Keratinocyte (primary cell): Measurements from ENCODE around the gene CBX2. TPM values are rescaled to one million over a fixed set of nuclear protein-coding genes. Genes with fewer than 3 reads are reported as not detected.
A peak's percentile ranks its signal among the peaks of the same experiment; 100 is the strongest.

Source experiments
- DNase-seq: peaks from one replicate; pipeline ENCODE4 v3.0.0-alpha.2; 2011; ENCODE audit warnings: low read depth, missing footprints, low spot score
- FAIRE-seq: peaks from 2 replicates; lab custom pipeline; 2011; peaks lifted over from hg19 to GRCh38; lab: Jason Lieb, UNC
- H2AFZ ChIP-seq: 2 replicates; pipeline ENCODE4 v1.6.0; 2012; ENCODE audit warnings: low read length, control low read depth, inconsistent platforms; ENCODE audit not compliant: control insufficient read depth
- H3K27ac ChIP-seq: 2 replicates; pipeline ENCODE4 v1.5.1; 2011; ENCODE audit warnings: low read length; ENCODE audit not compliant: control insufficient read depth, insufficient read depth
- H3K27me3 ChIP-seq: 3 replicates; pipeline ENCODE4 v1.6.0; 2011; ENCODE audit warnings: low read length; ENCODE audit not compliant: control insufficient read depth, insufficient read depth; ENCODE audit errors: extremely low read depth
- H3K36me3 ChIP-seq, 2 experiments: 2 replicates in 1 of 2; 3 replicates in 1 of 2; pipeline ENCODE4 v1.5.1; 2011; ENCODE audit warnings: low read length in 2 of 2, mild to moderate bottlenecking in 1 of 2; ENCODE audit not compliant: control insufficient read depth in 2 of 2, insufficient read depth in 2 of 2; ENCODE audit errors: extremely low read depth in 1 of 2
- H3K4me1 ChIP-seq: 3 replicates; pipeline ENCODE4 v1.5.1; 2011; ENCODE audit warnings: low read length; ENCODE audit not compliant: control insufficient read depth, insufficient read depth; ENCODE audit errors: extremely low read depth
- H3K4me2 ChIP-seq: 3 replicates; pipeline ENCODE4 v1.6.0; 2011; ENCODE audit warnings: low read depth, low read length; ENCODE audit not compliant: control insufficient read depth, insufficient read depth; ENCODE audit errors: extremely low read depth
- H3K4me3 ChIP-seq, 3 experiments: fragments of 200-600 bp in 1 of 3; sonication (generic) in 1 of 3; 2 replicates in 2 of 3; 3 replicates in 1 of 3; pipeline ENCODE4 v1.5.1; 2011 to 2016; ENCODE audit warnings: low read length in 3 of 3, mild to moderate bottlenecking in 3 of 3, control low read depth in 2 of 3, inconsistent platforms in 1 of 3, low read depth in 1 of 3, mixed read lengths in 1 of 3, mixed run types in 1 of 3, moderate library complexity in 1 of 3; ENCODE audit not compliant: control insufficient read depth in 2 of 3, insufficient read depth in 2 of 3; ENCODE audit errors: extremely low read depth in 1 of 3
- H3K79me2 ChIP-seq: 2 replicates; pipeline ENCODE4 v1.6.0; 2012; ENCODE audit warnings: low read length; ENCODE audit not compliant: control insufficient read depth, insufficient read depth
- H3K9ac ChIP-seq: 3 replicates; pipeline ENCODE4 v1.6.0; 2011; ENCODE audit warnings: low read length; ENCODE audit not compliant: control insufficient read depth, insufficient read depth; ENCODE audit errors: extremely low read depth
- H3K9me1 ChIP-seq: 3 replicates; pipeline ENCODE4 v1.6.0; 2011; ENCODE audit warnings: low read length; ENCODE audit not compliant: control insufficient read depth, insufficient read depth; ENCODE audit errors: extremely low read depth
- H3K9me3 ChIP-seq: 2 replicates; pipeline ENCODE4 v1.5.1; 2012; ENCODE audit warnings: low read depth, low read length; ENCODE audit not compliant: control insufficient read depth
- H4K20me1 ChIP-seq: 3 replicates; pipeline ENCODE4 v1.6.0; 2011; ENCODE audit warnings: low read length; ENCODE audit not compliant: control insufficient read depth, insufficient read depth; ENCODE audit errors: extremely low read depth
- CTCF ChIP-seq, 3 experiments: IDR thresholded peaks in 1 of 3; conservative IDR thresholded peaks in 1 of 3; optimal IDR thresholded peaks in 1 of 3; 2 replicates in 2 of 3; 3 replicates in 1 of 3; pipeline versions ENCODE3 to v1.5.1; 2011; ENCODE audit warnings: low read length in 3 of 3, mild to moderate bottlenecking in 3 of 3, moderate library complexity in 2 of 3, control low read depth in 1 of 3, inconsistent platforms in 1 of 3; ENCODE audit not compliant: insufficient read depth in 2 of 3; ENCODE audit errors: extremely low read depth in 1 of 3
- EZH2 ChIP-seq: IDR thresholded peaks from one replicate; pipeline ENCODE4 v1.6.1; 2012; ENCODE audit warnings: inconsistent platforms, mild to moderate bottlenecking, low read length, moderate library complexity
- dilution Hi-C: fragments of 300-500 bp; cut with MboI; formaldehyde crosslinking; loops from one replicate; pipeline ENCODE4 v1.7.0; 2020; ENCODE audit warnings: low sequenced_read_pairs; ENCODE audit not compliant: extremely low pct_ligation_motif_present
- polyA plus RNA-seq, 5 experiments: library from polyadenylated mRNA; depleted of rRNA in 3 of 5; stranded (reverse) in 3 of 5; stranded (forward) in 1 of 5; unstranded in 1 of 5; fragments of >200 nt; gene quantifications; 1 replicate in 1 of 5; 2 replicates in 3 of 5; 3 replicates in 1 of 5; pipeline versions ENCODE4 v1.2.1 to v1.2.3, GENCODE V29; 2011 to 2012; ENCODE audit warnings: missing spikeins in 2 of 5, low read depth in 1 of 5, low replicate concordance in 1 of 5

CBX2 gene
- polyA plus RNA-seq, 1 donor (not counting 4 experiments of a cell fraction or from before 2014, with no cell fraction given), result 1.7 TPM

DNA sequence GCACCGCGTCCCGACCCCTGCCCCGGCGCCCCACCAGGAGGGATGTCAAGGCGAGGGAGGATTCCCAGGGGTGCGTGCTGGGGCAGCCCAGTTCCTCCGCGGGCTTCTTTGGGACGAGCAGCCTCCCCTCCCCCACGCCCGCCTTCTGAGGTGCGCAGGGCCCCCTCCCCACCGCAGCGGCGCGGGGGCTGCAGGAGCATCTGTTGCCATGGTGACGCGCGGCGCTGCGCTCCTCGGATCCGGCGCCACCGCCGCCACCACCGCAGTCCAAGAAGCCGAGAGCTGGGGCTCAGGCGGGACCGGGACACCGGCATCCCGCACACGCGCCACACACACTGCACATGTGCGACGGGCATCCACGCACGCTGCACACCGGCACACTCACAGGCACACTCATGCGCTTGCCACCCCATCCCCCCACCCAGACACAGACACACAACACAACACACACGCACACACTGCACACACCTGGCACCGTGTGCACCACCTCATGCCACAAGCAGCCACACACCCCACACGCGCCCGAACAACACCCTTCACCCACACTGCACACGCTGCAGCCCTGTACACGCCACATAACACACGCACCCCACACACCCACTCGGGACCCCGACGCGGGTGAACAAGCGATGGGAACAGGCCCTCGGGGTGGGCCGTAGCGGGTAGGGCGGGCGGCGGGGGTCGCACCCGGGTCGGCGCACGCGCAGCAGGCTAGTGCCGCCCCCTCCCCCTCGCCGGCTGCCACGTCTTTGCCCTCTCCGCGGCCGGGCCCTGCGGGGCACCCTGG is 30.2 kb upstream of the CBX2 start:
- dilution Hi-C loops, result no loop called here
- H3K79me2 ChIP-seq, result no peaks in the 10 kb centered on the region
- no peak overlapping the region for H3K4me3 ChIP-seq
- no peak overlapping the region for H3K9ac ChIP-seq
- no peaks in the 10 kb centered on the region for H3K9me3 ChIP-seq
- H3K9me1 ChIP-seq, result no peaks in the 10 kb centered on the region
- H3K27me3 ChIP-seq, result peaks cover 54% of the 10 kb centered on the region
- H4K20me1 ChIP-seq, result no peaks in the 10 kb centered on the region
- FAIRE-seq (no peak), DNase-seq (no peak)
- no peak overlapping the region for H3K27ac ChIP-seq
- no peaks in the 10 kb centered on the region for H3K4me1 ChIP-seq
- H3K36me3 ChIP-seq, result no peaks in the 10 kb centered on the region
- no peak overlapping the region for H3K4me2 ChIP-seq
- H2AFZ ChIP-seq, result no peak overlapping the region
- TF ChIP-seq CTCF (optimal IDR thresholded peaks at IDR 0.05 in 1 of 3, IDR thresholded peaks at IDR 0.05 in 1 of 3, conservative IDR thresholded peaks at IDR 0.05 in 1 of 3; ENCODE audit: extremely low read depth in 1 of 3, insufficient read depth in 2 of 3, low read length in 3 of 3) (no peak), EZH2 (peak; percentile 99)

GRCh38 chr17:79748295-79749099 is 29.5 kb upstream of the CBX2 start:
- Histone ChIP-seq H3K9ac (no peak overlapping the region), H3K9me1 (no peaks in the 10 kb centered on the region), H3K27ac (no peak overlapping the region), H2AFZ (no peak overlapping the region), H3K27me3 (peaks cover 51% of the 10 kb centered on the region), H3K4me3 (no peak overlapping the region), H3K79me2 (no peaks in the 10 kb centered on the region), H3K4me1 (no peaks in the 10 kb centered on the region), H3K4me2 (no peak overlapping the region), H4K20me1 (no peaks in the 10 kb centered on the region), H3K9me3 (no peaks in the 10 kb centered on the region), H3K36me3 (no peaks in the 10 kb centered on the region)
- TF ChIP-seq EZH2 (no peak), CTCF (optimal IDR thresholded peaks at IDR 0.05 in 1 of 3, IDR thresholded peaks at IDR 0.05 in 1 of 3, conservative IDR thresholded peaks at IDR 0.05 in 1 of 3; ENCODE audit: extremely low read depth in 1 of 3, insufficient read depth in 2 of 3, low read length in 3 of 3) (no peak)
- dilution Hi-C loops, result no loop called here
- no peak for FAIRE-seq
- no peak for DNase-seq
